IMR-90 (cell line): ENCODE results near the gene EPHA2. TPM values are rescaled to one million over a fixed set of nuclear protein-coding genes. Genes with fewer than 3 reads are reported as not detected.

Experiments used
- MAFK ChIP-seq: IDR thresholded peaks from 2 replicates; pipeline ENCODE4 v1.6.1; 2012; ENCODE audit warnings: low read depth, low read length, improper control_type of control experiment
- MAZ ChIP-seq: IDR thresholded peaks from 2 replicates; pipeline ENCODE4 v1.6.1; 2012; ENCODE audit warnings: low read depth, mild to moderate bottlenecking, low read length, improper control_type of control experiment, moderate library complexity, borderline replicate concordance
- polyA plus RNA-seq, 3 experiments: library from polyadenylated mRNA; depleted of rRNA; stranded (reverse); fragments of >200 nt; gene quantifications; 2 replicates each; pipeline ENCODE4 v1.2.3, GENCODE V29; 2012; ENCODE audit warnings: low replicate concordance in 1 of 3
- total RNA-seq: library from RNA; depleted of rRNA; stranded (reverse); fragments of >200 nt; gene quantifications from 2 replicates; pipeline ENCODE4 v1.2.3, GENCODE V29; 2012; rRNA removed

EPHA2 gene
- total and polyA plus RNA-seq, 2 of the 4 experiments (the other 2 are of a cell fraction) = 24.0 to 72.6 TPM

- TF ChIP-seq MAZ (no peak), MAFK (no peak)
Measured at GRCh38 chr1:16075337-16076030, 80.4 kb downstream of the EPHA2 start (continued).

Other genes with a start within 250 kb of the EPHA2 start
- gene ZBTB17, start 180.0 kb downstream of the EPHA2 start, total RNA-seq = 26.3 and 29.7 TPM in 2 replicates
- 58.2 and 65.5 TPM in 2 replicates for gene ZBTB17, start 180.0 kb downstream of the EPHA2 start, polyA plus RNA-seq (2012; rRNA removed)
- not detected in 2 replicates for gene SRARP, start 151.8 kb downstream of the EPHA2 start, total RNA-seq
- not detected in 2 replicates for gene SRARP, start 151.8 kb downstream of the EPHA2 start, polyA plus RNA-seq (2012; rRNA removed)
- gene HSPB7, start 138.0 kb downstream of the EPHA2 start, total RNA-seq = 0.54 and 0.56 TPM in 2 replicates
- gene HSPB7, start 138.0 kb downstream of the EPHA2 start, polyA plus RNA-seq (2012; rRNA removed) = 3.0 and 4.3 TPM in 2 replicates
- not detected in 2 replicates for gene CLCNKA, start 134.0 kb downstream of the EPHA2 start, total RNA-seq
- gene CLCNKA, start 134.0 kb downstream of the EPHA2 start, polyA plus RNA-seq (2012; rRNA removed) = 0.05 TPM in 1 of 2 replicates, not detected in the other
- gene CLCNKB, start 112.3 kb downstream of the EPHA2 start, total RNA-seq = not detected in 2 replicates
- 0.09 and 0.11 TPM in 2 replicates for gene CLCNKB, start 112.3 kb downstream of the EPHA2 start, polyA plus RNA-seq (2012; rRNA removed)
- gene FAM131C, start 82.4 kb downstream of the EPHA2 start, total RNA-seq = 0.18 and 0.28 TPM in 2 replicates
- 0.56 and 1.0 TPM in 2 replicates for gene FAM131C, start 82.4 kb downstream of the EPHA2 start, polyA plus RNA-seq (2012; rRNA removed)
- gene ARHGEF19, start 56.6 kb upstream of the EPHA2 start, total RNA-seq = 3.3 and 4.5 TPM in 2 replicates
- gene ARHGEF19, start 56.6 kb upstream of the EPHA2 start, polyA plus RNA-seq (2012; rRNA removed) = 16.8 and 17.2 TPM in 2 replicates
- 3.2 and 3.3 TPM in 2 replicates for gene CPLANE2, start 81.1 kb upstream of the EPHA2 start, total RNA-seq
- gene CPLANE2, start 81.1 kb upstream of the EPHA2 start, polyA plus RNA-seq (2012; rRNA removed) = 5.8 and 7.5 TPM in 2 replicates
- 11.4 and 12.0 TPM in 2 replicates for gene FBXO42, start 196.4 kb upstream of the EPHA2 start, total RNA-seq
- gene FBXO42, start 196.4 kb upstream of the EPHA2 start, polyA plus RNA-seq (2012; rRNA removed) = 18.8 and 19.6 TPM in 2 replicates
- 104 and 119 TPM in 2 replicates for gene SZRD1, start 211.2 kb upstream of the EPHA2 start, total RNA-seq
- 140 and 149 TPM in 2 replicates for gene SZRD1, start 211.2 kb upstream of the EPHA2 start, polyA plus RNA-seq (2012; rRNA removed)